ENCODE data around the gene ZNF189.
A peak's percentile ranks its signal among the peaks of the same experiment; 100 is the strongest.

The ZNF189 gene

GRCh38 chr9:101448680-101449070 is 50.0 kb downstream of the ZNF189 start:
- no peak for DNase-seq (ENCODE audit: low read depth in 2 of 3, low spot score in 2 of 3)

- peak; percentile 7 to 29 (median 25) for DNase-seq (ENCODE audit: low read depth in 2 of 3, low spot score in 2 of 3)
These were observed 50.5 kb downstream of the ZNF189 start for GRCh38 chr9:101449071-101449721.

- no peak for DNase-seq (ENCODE audit: low read depth in 2 of 3, low spot score in 2 of 3)
These were observed 52.3 kb downstream of the ZNF189 start for GRCh38 chr9:101450931-101451330.

- no peak for DNase-seq (ENCODE audit: low read depth in 2 of 3, low spot score in 2 of 3)
These were observed 52.8 kb downstream of the ZNF189 start for GRCh38 chr9:101451498-101451897.

- DNase-seq (ENCODE audit: low read depth in 2 of 3, low spot score in 2 of 3), result no peak
These were observed 55.3 kb downstream of the ZNF189 start for GRCh38 chr9:101453776-101454570.

GRCh38 chr9:101455656-101456240 is 57.1 kb downstream of the ZNF189 start:
- DNase-seq (ENCODE audit: low read depth in 2 of 3, low spot score in 2 of 3), result no peak

GRCh38 chr9:101457003-101457402 is 58.4 kb downstream of the ZNF189 start:
- no peak for DNase-seq (ENCODE audit: low read depth in 2 of 3, low spot score in 2 of 3)

GRCh38 chr9:101458963-101459631 is 60.4 kb downstream of the ZNF189 start:
- no peak for DNase-seq (ENCODE audit: low read depth in 2 of 3, low spot score in 2 of 3)

Data from activated CD8-positive, alpha-beta memory T cell treated with anti-CD3 and anti-CD28 coated beads for 48 hours (primary cell).